SK-N-SH (cell line): ENCODE data around the gene TXNRD1. TPM values are rescaled to one million over a fixed set of nuclear protein-coding genes. Genes with fewer than 3 reads are reported as not detected.

Source experiments
- CTCF ChIA-PET: fragments of 300-600, 350-600 bp; formaldehyde crosslinking; extraction: SDS; loops from one replicate; lab custom pipeline; 2021; lab: Yijun Ruan, JAX
- POLR2A ChIA-PET: fragments of 350-600 bp; sonication (Branson Sonifier 250); formaldehyde crosslinking; extraction: SDS; loops from one replicate; lab custom pipeline; 2020; ENCODE audit warnings: antibody characterized with exemption, inconsistent platforms; lab: Yijun Ruan, JAX
- DNase-seq: peaks from one replicate; pipeline ENCODE4 v3.0.0; 2012
- H2AFZ ChIP-seq: fragments of 200-600 bp; sonication (generic); 2 replicates; pipeline ENCODE4 v1.8.1; 2016; ENCODE audit warnings: antibody characterized with exemption, mild to moderate bottlenecking, low read depth
- H3F3A ChIP-seq: fragments of 200-600 bp; sonication (generic); replicated peaks from 2 replicates; pipeline ENCODE3; 2016; ENCODE audit warnings: antibody characterized with exemption, mild to moderate bottlenecking; ENCODE audit not compliant: insufficient read depth
- H3K27ac ChIP-seq, 2 experiments: fragments of 200-500 bp in 1 of 2; fragments of 200-600 bp in 1 of 2; sonication (Bioruptor generic) in 1 of 2; sonication (generic), shearing (Covaris generic) in 1 of 2; 2 replicates each; pipeline versions ENCODE4 v1.5.1 to v1.6.1; 2014 to 2016; ENCODE audit warnings: low read depth in 2 of 2, inconsistent platforms in 1 of 2, low read length in 1 of 2, mild to moderate bottlenecking in 1 of 2, mixed read lengths in 1 of 2
- H3K27me3 ChIP-seq: fragments of 200-600 bp; sonication (generic), shearing (Covaris generic); 2 replicates; pipeline ENCODE4 v1.6.1; 2016; ENCODE audit warnings: mixed run types; ENCODE audit not compliant: insufficient read depth
- H3K36me3 ChIP-seq, 2 experiments: fragments of 200-500 bp in 1 of 2; fragments of 200-600 bp in 1 of 2; sonication (Bioruptor generic) in 1 of 2; sonication (generic) in 1 of 2; replicated peaks in 1 of 2; 2 replicates each; pipeline versions ENCODE3 to v1.5.1; 2014 to 2016; ENCODE audit warnings: low read length in 1 of 2, mild to moderate bottlenecking in 1 of 2; ENCODE audit not compliant: insufficient read depth in 2 of 2, control insufficient read depth in 1 of 2
- H3K4me1 ChIP-seq, 2 experiments: fragments of 200-500 bp in 1 of 2; fragments of 200-600 bp in 1 of 2; sonication (Bioruptor generic) in 1 of 2; sonication (generic), shearing (Covaris generic) in 1 of 2; 2 replicates each; pipeline versions ENCODE4 v1.5.1 to v1.6.1; 2014 to 2016; ENCODE audit warnings: low read depth in 1 of 2, low read length in 1 of 2, mixed run types in 1 of 2; ENCODE audit not compliant: insufficient read depth in 2 of 2, control insufficient read depth in 1 of 2
- H3K4me2 ChIP-seq: fragments of 200-600 bp; sonication (generic), shearing (Covaris generic); 2 replicates; pipeline ENCODE4 v1.6.1; 2017; ENCODE audit warnings: mixed run types
- H3K4me3 ChIP-seq, 2 experiments: fragments of 200-500 bp in 1 of 2; fragments of 200-600 bp in 1 of 2; sonication (Bioruptor generic) in 1 of 2; sonication (generic), shearing (Covaris generic) in 1 of 2; 2 replicates each; pipeline versions ENCODE4 v1.5.1 to v1.8.1; 2014 to 2016; ENCODE audit warnings: low read depth in 2 of 2, inconsistent platforms in 1 of 2, low read length in 1 of 2, mild to moderate bottlenecking in 1 of 2, mixed read lengths in 1 of 2, moderate library complexity in 1 of 2
- H3K79me2 ChIP-seq: fragments of 200-600 bp; sonication (generic); 2 replicates; pipeline ENCODE4 v1.8.1; 2017; ENCODE audit warnings: mild to moderate bottlenecking; ENCODE audit not compliant: insufficient read depth
- H3K9ac ChIP-seq: fragments of 200-600 bp; sonication (generic); 2 replicates; pipeline ENCODE4 v1.6.1; 2017; ENCODE audit warnings: mixed run types
- H3K9me2 ChIP-seq: fragments of 200-600 bp; sonication (generic); 2 replicates; pipeline ENCODE4 v1.6.1; 2017; ENCODE audit warnings: mixed run types
- H3K9me3 ChIP-seq: fragments of 200-600 bp; sonication (generic); 2 replicates; pipeline ENCODE4 v1.6.1; 2017; ENCODE audit warnings: mixed run types, mild to moderate bottlenecking, moderate library complexity
- H4K20me1 ChIP-seq: fragments of 200-600 bp; sonication (generic); 2 replicates; pipeline ENCODE4 v1.6.1; 2017; ENCODE audit warnings: mild to moderate bottlenecking, mixed run types; ENCODE audit not compliant: insufficient read depth
- CTCF ChIP-seq: fragments of 200-600 bp; sonication (generic); IDR thresholded peaks from 2 replicates; pipeline ENCODE4 v1.6.1; 2017; ENCODE audit warnings: antibody characterized with exemption, mild to moderate bottlenecking, moderate library complexity
- EP300 ChIP-seq, 2 experiments: IDR thresholded peaks; 2 replicates each; pipeline versions ENCODE4 v1.4.0 to v1.6.1; 2012; ENCODE audit warnings: borderline replicate concordance in 1 of 2, low read depth in 1 of 2, low read length in 1 of 2
- EZH2phosphoT487 ChIP-seq: fragments of 200-600 bp; sonication (generic); IDR thresholded peaks from 2 replicates; pipeline ENCODE4 v1.6.1; 2017; ENCODE audit warnings: low read depth, mixed run types, mild to moderate bottlenecking, antibody characterized with exemption, moderate library complexity, borderline replicate concordance
- FOXJ3 ChIP-seq: sonication (generic); formaldehyde crosslinking; IDR thresholded peaks from 2 replicates; pipeline ENCODE4 v1.5.1; 2020; ENCODE audit warnings: mild to moderate bottlenecking, missing genetic modification reagents
- JUND ChIP-seq: IDR thresholded peaks from 2 replicates; pipeline ENCODE4 v1.4.0; 2012
- MXI1 ChIP-seq: IDR thresholded peaks from 2 replicates; pipeline ENCODE4 v1.6.1; 2012; ENCODE audit warnings: mild to moderate bottlenecking, low read depth, low read length, improper control_type of control experiment
- POLR2AphosphoS5 ChIP-seq: IDR thresholded peaks from 2 replicates; pipeline ENCODE4 v1.6.1; 2012; ENCODE audit warnings: low read depth, low read length
- RAD21 ChIP-seq: IDR thresholded peaks from 2 replicates; pipeline ENCODE4 v1.6.1; 2012; ENCODE audit warnings: mild to moderate bottlenecking, low read length
- RCOR1 ChIP-seq: fragments of 150-350 bp; IDR thresholded peaks from 2 replicates; pipeline ENCODE4 v1.6.1; 2017; ENCODE audit warnings: antibody characterized with exemption, low read length
- REST ChIP-seq: IDR thresholded peaks from 2 replicates; pipeline ENCODE4 v1.6.1; 2012; ENCODE audit warnings: mild to moderate bottlenecking, low read depth, low read length, moderate library complexity
- RFX5 ChIP-seq: IDR thresholded peaks from 2 replicates; pipeline ENCODE4 v1.6.1; 2012; ENCODE audit warnings: mild to moderate bottlenecking, improper control_type of control experiment, low read length
- RXRA ChIP-seq: IDR thresholded peaks from 2 replicates; pipeline ENCODE4 v1.4.0; 2012; ENCODE audit warnings: low read depth, mild to moderate bottlenecking, borderline replicate concordance
- SIN3A ChIP-seq: IDR thresholded peaks from 2 replicates; pipeline ENCODE4 v1.6.1; 2012; ENCODE audit warnings: low read depth, mild to moderate bottlenecking, low read length, moderate library complexity, borderline replicate concordance
- TAF1 ChIP-seq: IDR thresholded peaks from 2 replicates; pipeline ENCODE4 v1.6.1; 2012; ENCODE audit warnings: low read depth, mild to moderate bottlenecking, low read length, moderate library complexity, borderline replicate concordance
- TCF12 ChIP-seq: IDR thresholded peaks from 2 replicates; pipeline ENCODE4 v1.4.0; 2012
- USF1 ChIP-seq: IDR thresholded peaks from 2 replicates; pipeline ENCODE4 v1.4.0; 2012; ENCODE audit warnings: low read depth, borderline replicate concordance
- YY1 ChIP-seq: IDR thresholded peaks from 2 replicates; pipeline ENCODE4 v1.4.0; 2012; ENCODE audit warnings: low read depth, mild to moderate bottlenecking
- WGBS: methylation state at CpG from one replicate; pipeline ENCODE4 v1.1.6; 2017; ENCODE audit warnings: low lambda C conversion rate; 5-methylcytosine and 5-hydroxymethylcytosine counted together
- polyA plus RNA-seq, 3 experiments: library from polyadenylated mRNA; depleted of rRNA; stranded (reverse); fragments of >200 nt; gene quantifications; 2 replicates each; pipeline ENCODE4 v1.2.3, GENCODE V29; 2012

The TXNRD1 gene
- polyA plus RNA-seq, 1 of the 3 experiments (the other 2 are of a cell fraction), result 143 TPM

- TF ChIP-seq TAF1, result no peak
- TF ChIP-seq RCOR1, result no peak
Observed at GRCh38 chr12:104375775-104376174, 160.2 kb downstream of the TXNRD1 start (continued).

- H3K9me2 ChIP-seq, result no peaks in the 10 kb centered on the region
- no peaks in the 10 kb centered on the region for H3K36me3 ChIP-seq
- no peak for DNase-seq
- no peak overlapping the region for H3K9ac ChIP-seq
- no peak overlapping the region for H3K4me2 ChIP-seq
- TF ChIP-seq RCOR1 (no peak), TCF12 (no peak), POLR2AphosphoS5 (no peak), RFX5 (no peak), EZH2phosphoT487 (no peak), RXRA (no peak), JUND (no peak), REST (no peak), MXI1 (no peak), YY1 (no peak), CTCF (no peak), SIN3A (no peak), EP300 (IDR thresholded peaks at IDR 0.05; ENCODE audit: borderline replicate concordance in 1 of 2, low read depth in 1 of 2, low read length in 1 of 2) (no peak), RAD21 (no peak), USF1 (no peak), FOXJ3 (CRISPR knock-in tag) (no peak)
- H2AFZ ChIP-seq, result no peak overlapping the region; the same call in 1 of the 2 replicates
- H3K4me3 ChIP-seq, result no peak overlapping the region
- H3K27ac ChIP-seq, result no peak overlapping the region
- no peaks in the 10 kb centered on the region for H3F3A ChIP-seq
- H4K20me1 ChIP-seq, result no peaks in the 10 kb centered on the region
- H3K9me3 ChIP-seq, result no peaks in the 10 kb centered on the region
- H3K4me1 ChIP-seq, result peaks cover 0 to 5% of the 10 kb centered on the region in 2 experiments; a peak in 1 of 4 replicates
- WGBS, result 82% methylated on average over 18 of the region's 18 CpGs
- H3K27me3 ChIP-seq, result no peaks in the 10 kb centered on the region
- POLR2A ChIA-PET, result no interaction called here
- CTCF ChIA-PET, result interaction anchor here (0.9 kb wide), 1 partner anchor 293 kb away, joined by 3 read pairs; no protein-coding TSS in a partner anchor
- H3K79me2 ChIP-seq, result no peaks in the 10 kb centered on the region
Observed at GRCh38 chr12:104376650-104377513, 161.3 kb downstream of the TXNRD1 start.
